IMR-90 (cell line): ENCODE results near the gene MID1. TPM values are rescaled to one million over a fixed set of nuclear protein-coding genes. Genes with fewer than 3 reads are reported as not detected.

Experiments used
- ATAC-seq: fragments of 200-7000 bp; cut with Tn5 transposase; 2 replicates; pipeline ENCODE4 v1.9.1; 2020; ENCODE audit warnings: low read depth, mild to moderate bottlenecking, moderate library complexity
- BruUV-seq: library from RNA; stranded (reverse); fragments of 400-500 nt; replicated peaks from 2 replicates; lab custom pipeline; 2021; lab: Mats Ljungman, UMichigan
- CTCF ChIA-PET: fragments of 300-600 bp; formaldehyde crosslinking; extraction: SDS; loops from one replicate; lab custom pipeline; 2021; ENCODE audit warnings: antibody characterized with exemption; lab: Yijun Ruan, JAX
- POLR2A ChIA-PET: fragments of 300-600 bp; sonication (Branson Sonifier 250); formaldehyde crosslinking; loops from one replicate; lab custom pipeline; 2022; ENCODE audit warnings: antibody characterized with exemption; ENCODE audit not compliant: unreplicated experiment; lab: Charles Lee
- DNase-seq: peaks from one replicate; pipeline ENCODE4 v3.0.0; 2013
- H2AFZ ChIP-seq: replicated peaks from 2 replicates; pipeline ENCODE3; 2013; ENCODE audit warnings: low read length, mild to moderate bottlenecking; ENCODE audit not compliant: poor library complexity
- H2AK5ac ChIP-seq: 2 replicates; pipeline ENCODE4 v1.6.1; 2013; ENCODE audit warnings: low read depth, low read length, inconsistent platforms
- H2AK9ac ChIP-seq: replicated peaks from 2 replicates; pipeline ENCODE3; 2013; ENCODE audit warnings: mild to moderate bottlenecking, low read depth, low read length, moderate library complexity; ENCODE audit not compliant: poor library complexity
- H2BK120ac ChIP-seq: 2 replicates; pipeline ENCODE4 v1.6.1; 2013; ENCODE audit warnings: low read depth, low read length, inconsistent platforms
- H2BK15ac ChIP-seq: 3 replicates; pipeline ENCODE4 v1.6.1; 2013; ENCODE audit warnings: low read depth, low read length, inconsistent platforms
- H2BK20ac ChIP-seq: 2 replicates; pipeline ENCODE4 v1.6.1; 2013; ENCODE audit warnings: low read depth, mild to moderate bottlenecking, inconsistent platforms, low read length, moderate library complexity
- H2BK5ac ChIP-seq: 2 replicates; pipeline ENCODE4 v1.6.1; 2013; ENCODE audit warnings: mild to moderate bottlenecking, low read depth, low read length, inconsistent platforms; ENCODE audit not compliant: poor library complexity, severe bottlenecking
- H3K14ac ChIP-seq: replicated peaks from 2 replicates; pipeline ENCODE4 v1.6.1; 2013; ENCODE audit warnings: low read depth, low read length, inconsistent platforms
- H3K18ac ChIP-seq: 2 replicates; pipeline ENCODE4 v1.6.1; 2013; ENCODE audit warnings: low read depth, low read length, control low read depth
- H3K23ac ChIP-seq: 2 replicates; pipeline ENCODE4 v1.6.1; 2013; ENCODE audit warnings: low read depth, low read length, inconsistent platforms
- H3K27ac ChIP-seq: 2 replicates; pipeline ENCODE4 v1.5.1; 2013; ENCODE audit warnings: mild to moderate bottlenecking, control low read depth, low read length; ENCODE audit not compliant: insufficient read depth
- H3K27me3 ChIP-seq: 2 replicates; pipeline ENCODE4 v1.6.1; 2013; ENCODE audit warnings: low read length; ENCODE audit not compliant: control insufficient read depth, insufficient read depth
- H3K36me3 ChIP-seq: 2 replicates; pipeline ENCODE4 v1.6.1; 2013; ENCODE audit warnings: low read length, mixed read lengths; ENCODE audit not compliant: control insufficient read depth, insufficient read depth
- H3K4ac ChIP-seq: 2 replicates; pipeline ENCODE4 v1.6.1; 2013; ENCODE audit warnings: low read depth, low read length, inconsistent platforms
- H3K4me1 ChIP-seq: 2 replicates; pipeline ENCODE4 v1.6.1; 2013; ENCODE audit warnings: low read length, mixed read lengths; ENCODE audit not compliant: control insufficient read depth, insufficient read depth
- H3K4me2 ChIP-seq: 2 replicates; pipeline ENCODE4 v1.6.1; 2013; ENCODE audit warnings: low read depth, mild to moderate bottlenecking, control low read depth, low read length, moderate library complexity
- H3K4me3 ChIP-seq: 2 replicates; pipeline ENCODE4 v1.5.1; 2013; ENCODE audit warnings: low read depth, mild to moderate bottlenecking, control low read depth, low read length, moderate library complexity; ENCODE audit not compliant: insufficient read depth
- H3K56ac ChIP-seq: 2 replicates; pipeline ENCODE4 v1.6.1; 2013; ENCODE audit warnings: low read length, inconsistent platforms; ENCODE audit not compliant: insufficient read depth; ENCODE audit errors: extremely low read depth
- H3K79me1 ChIP-seq, 2 experiments: 2 replicates each; pipeline ENCODE4 v1.6.1; 2013; ENCODE audit warnings: low read length in 2 of 2, inconsistent platforms in 1 of 2, low read depth in 1 of 2
- H3K9ac ChIP-seq: 2 replicates; pipeline ENCODE4 v1.6.1; 2013; ENCODE audit warnings: low read depth, low read length, control low read depth
- H3K9me1 ChIP-seq: 2 replicates; pipeline ENCODE4 v1.6.1; 2013; ENCODE audit warnings: low read length, inconsistent platforms; ENCODE audit not compliant: insufficient read depth
- H3K9me3 ChIP-seq: 2 replicates; pipeline ENCODE4 v1.6.1; 2013; ENCODE audit warnings: low read length; ENCODE audit not compliant: control insufficient read depth, insufficient read depth
- H4K20me1 ChIP-seq: 2 replicates; pipeline ENCODE4 v1.6.1; 2013; ENCODE audit warnings: low read length, inconsistent platforms; ENCODE audit not compliant: insufficient read depth
- H4K5ac ChIP-seq: 2 replicates; pipeline ENCODE4 v1.6.1; 2013; ENCODE audit warnings: mild to moderate bottlenecking, low read depth, low read length, control low read depth
- H4K8ac ChIP-seq, 2 experiments: 2 replicates each; pipeline ENCODE4 v1.6.1; 2013; ENCODE audit warnings: low read depth in 2 of 2, low read length in 2 of 2, control low read depth in 1 of 2, inconsistent platforms in 1 of 2
- H4K91ac ChIP-seq: 2 replicates; pipeline ENCODE4 v1.6.1; 2013; ENCODE audit warnings: low read depth, low read length, inconsistent platforms; ENCODE audit not compliant: insufficient read depth
- CEBPB ChIP-seq: IDR thresholded peaks from 2 replicates; pipeline ENCODE4 v1.6.1; 2012; ENCODE audit warnings: low read depth, low read length, improper control_type of control experiment
- ELK1 ChIP-seq: fragments of 150-350 bp; IDR thresholded peaks from 2 replicates; pipeline ENCODE4 v1.6.1; 2016; ENCODE audit warnings: low read depth, mild to moderate bottlenecking, low read length, moderate library complexity, borderline replicate concordance
- MXI1 ChIP-seq: IDR thresholded peaks from 2 replicates; pipeline ENCODE4 v1.6.1; 2012; ENCODE audit warnings: low read depth, mild to moderate bottlenecking, low read length, moderate library complexity, borderline replicate concordance
- POLR2A ChIP-seq: IDR thresholded peaks from 2 replicates; pipeline ENCODE4 v1.6.1; 2012; ENCODE audit warnings: mild to moderate bottlenecking, low read depth, low read length
- RFX5 ChIP-seq: IDR thresholded peaks from 2 replicates; pipeline ENCODE4 v1.8.0; 2012; ENCODE audit warnings: low read depth, mild to moderate bottlenecking, low read length, moderate library complexity
- USF2 ChIP-seq: fragments of 150-350 bp; IDR thresholded peaks from 2 replicates; pipeline ENCODE4 v1.6.1; 2017; ENCODE audit warnings: mild to moderate bottlenecking, antibody characterized with exemption, low read length, low read depth
- WGBS, 2 experiments: methylation state at CpG; one replicate each; pipeline versions ENCODE4 v1.1.5 to v1.1.7; 2013; ENCODE audit warnings: missing lambda C conversion rate in 2 of 2; ENCODE audit not compliant: insufficient read length in 1 of 2; ENCODE audit errors: extremely low coverage in 2 of 2; 5-methylcytosine and 5-hydroxymethylcytosine counted together
- dilution Hi-C: fragments of 300-500 bp; cut with HindIII; formaldehyde crosslinking; loops from one replicate; pipeline ENCODE4 v1.14.3; 2018; ENCODE audit warnings: low sequenced_read_pairs; ENCODE audit not compliant: unreplicated experiment
- in situ Hi-C: fragments of 300-500 bp; cut with MboI; formaldehyde crosslinking; loops from 3 replicates; pipeline ENCODE4 v1.14.3; 2019; ENCODE audit warnings: low sequenced_read_pairs, inconsistent platforms, mixed read lengths
- intact Hi-C: fragments of 100-400 bp; cut with micrococcal nuclease; formaldehyde crosslinking; loops from 2 replicates; pipeline ENCODE4 v1.10.0; 2022
- polyA plus RNA-seq, 3 experiments: library from polyadenylated mRNA; depleted of rRNA; stranded (reverse); fragments of >200 nt; gene quantifications; 2 replicates each; pipeline ENCODE4 v1.2.3, GENCODE V29; 2012; ENCODE audit warnings: low replicate concordance in 1 of 3
- total RNA-seq: library from RNA; depleted of rRNA; stranded (reverse); fragments of >200 nt; gene quantifications from 2 replicates; pipeline ENCODE4 v1.2.3, GENCODE V29; 2012

MID1 gene
- total and polyA plus RNA-seq, 2 of the 4 experiments (the other 2 are of a cell fraction): 37.2 to 106 TPM

GRCh38 chrX:10554612-10555270 lies 65.6 kb downstream of the MID1 start (continued):
- no peak for TF ChIP-seq ELK1

- H3K4me1 ChIP-seq: no peaks in the 10 kb centered on the region
- ChIA-PET POLR2A (no interaction called here), CTCF (no interaction called here)
- no peak overlapping the region for H3K4me2 ChIP-seq
- no peak overlapping the region for H4K8ac ChIP-seq
- no peaks in the 10 kb centered on the region for H3K9me3 ChIP-seq
- no peaks in the 10 kb centered on the region; the same call in 1 of the 2 replicates for H4K20me1 ChIP-seq
- dilution Hi-C loops: no loop called here
- no peak overlapping the region for H2AK5ac ChIP-seq
- no peak overlapping the region for H3K4ac ChIP-seq
- H3K23ac ChIP-seq: no peak overlapping the region
- ATAC-seq: no peak
- in situ Hi-C loops: no loop called here
- H2AFZ ChIP-seq: no peak overlapping the region
- peaks cover 3% of the 10 kb centered on the region; the same call in 1 of the 2 replicates for H3K36me3 ChIP-seq
- peaks cover 8 to 24% of the 10 kb centered on the region in 2 experiments; a peak in 3 of 4 replicates for H3K79me1 ChIP-seq
- no peak overlapping the region for H2BK15ac ChIP-seq
- H3K18ac ChIP-seq: no peak overlapping the region
- no peaks in the 10 kb centered on the region for H3K9me1 ChIP-seq
- no peaks in the 10 kb centered on the region for H3K27me3 ChIP-seq
- no peak for DNase-seq
- no peak overlapping the region for H3K56ac ChIP-seq
- BruUV-seq: no TSS peak
- H3K27ac ChIP-seq: no peak overlapping the region
- no peak overlapping the region for H3K4me3 ChIP-seq
- no peak overlapping the region for H2AK9ac ChIP-seq
- TF ChIP-seq MXI1 (no peak), RFX5 (no peak), CEBPB (no peak), USF2 (no peak), POLR2A (no peak)
- H4K5ac ChIP-seq: no peak overlapping the region
- intact Hi-C loops: no loop called here
- H2BK20ac ChIP-seq: no peak overlapping the region
- no peak overlapping the region for H3K14ac ChIP-seq
- no peak overlapping the region for H2BK120ac ChIP-seq
- H2BK5ac ChIP-seq: no peak overlapping the region
- H4K91ac ChIP-seq: no peak overlapping the region
- 33% methylated on average over 1 of the region's 2 CpGs; no CpG with 5 or more reads in 1 of the 2 experiments for WGBS, 2 experiments
- H3K9ac ChIP-seq: no peak overlapping the region
Measured at GRCh38 chrX:10549280-10549679, 71.1 kb downstream of the MID1 start.
